IPS DF 4.7 (cell line): Measurements from ENCODE around the gene DCP1B.

ENCODE experiments used
- DNase-seq: peaks from one replicate; pipeline ENCODE4 v3.0.0-alpha.2; 2013; ENCODE audit warnings: low spot score; ENCODE audit errors: extremely low read depth

The DCP1B gene

DNA sequence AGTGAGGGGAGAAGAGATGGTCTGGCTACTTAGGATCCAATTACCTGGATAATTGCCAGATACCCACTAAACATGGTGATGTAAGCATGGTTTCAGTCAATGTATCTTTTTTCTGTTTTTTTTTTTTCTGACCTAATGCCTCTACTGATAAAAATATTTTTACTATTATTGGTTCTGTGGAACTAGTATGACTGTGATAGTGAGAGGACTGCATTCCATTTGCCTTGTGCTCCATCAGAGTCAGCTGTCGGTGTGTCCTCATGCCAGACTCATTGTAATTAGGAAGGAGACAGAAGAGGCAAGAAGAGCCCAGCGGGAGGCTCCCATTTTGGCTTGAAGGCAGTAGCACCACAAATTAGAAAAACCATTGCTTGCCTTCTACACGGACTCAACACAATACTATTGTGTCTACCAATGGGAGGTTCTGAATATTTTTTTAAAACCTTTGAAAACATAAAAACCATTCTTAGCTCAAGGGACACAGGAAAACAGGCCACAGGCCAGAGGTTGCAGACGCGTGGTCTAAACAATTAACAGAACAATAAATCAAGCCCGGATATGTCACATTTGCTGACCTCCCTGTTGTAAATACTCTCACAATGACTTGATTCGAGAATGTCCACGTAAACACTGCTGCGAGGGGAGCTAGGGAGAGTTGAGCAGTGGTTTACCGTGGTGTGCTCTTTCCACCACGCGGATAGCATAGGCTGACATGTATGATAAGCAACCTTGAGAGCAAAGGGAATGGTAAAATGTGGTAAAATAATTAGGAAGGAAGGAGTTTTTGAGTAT lies 13.5 kb upstream of the DCP1B start:
- DNase-seq = no peak

GRCh38 chr12:2016862-2017545 lies 12.7 kb upstream of the DCP1B start:
- DNase-seq = no peak

DNA sequence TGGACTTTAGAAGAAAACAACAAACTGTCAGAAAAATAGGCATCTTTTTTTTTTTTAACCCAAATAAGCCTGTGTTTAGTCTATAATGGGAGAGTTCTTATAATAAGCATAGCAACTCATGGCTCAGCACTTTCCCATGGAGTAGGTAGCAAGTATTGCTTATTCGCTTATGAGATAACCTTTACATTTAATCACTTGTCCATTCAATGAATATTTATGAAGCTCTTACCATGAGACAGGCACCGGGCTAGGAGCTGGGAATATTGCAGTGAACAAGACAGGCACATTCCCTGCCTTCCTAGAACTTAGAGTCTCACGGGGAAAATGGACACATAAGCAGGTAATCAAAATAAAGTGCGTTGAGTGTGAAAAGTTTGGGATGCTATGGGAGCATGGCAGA lies 10.0 kb upstream of the DCP1B start:
- no peak for DNase-seq

DNA sequence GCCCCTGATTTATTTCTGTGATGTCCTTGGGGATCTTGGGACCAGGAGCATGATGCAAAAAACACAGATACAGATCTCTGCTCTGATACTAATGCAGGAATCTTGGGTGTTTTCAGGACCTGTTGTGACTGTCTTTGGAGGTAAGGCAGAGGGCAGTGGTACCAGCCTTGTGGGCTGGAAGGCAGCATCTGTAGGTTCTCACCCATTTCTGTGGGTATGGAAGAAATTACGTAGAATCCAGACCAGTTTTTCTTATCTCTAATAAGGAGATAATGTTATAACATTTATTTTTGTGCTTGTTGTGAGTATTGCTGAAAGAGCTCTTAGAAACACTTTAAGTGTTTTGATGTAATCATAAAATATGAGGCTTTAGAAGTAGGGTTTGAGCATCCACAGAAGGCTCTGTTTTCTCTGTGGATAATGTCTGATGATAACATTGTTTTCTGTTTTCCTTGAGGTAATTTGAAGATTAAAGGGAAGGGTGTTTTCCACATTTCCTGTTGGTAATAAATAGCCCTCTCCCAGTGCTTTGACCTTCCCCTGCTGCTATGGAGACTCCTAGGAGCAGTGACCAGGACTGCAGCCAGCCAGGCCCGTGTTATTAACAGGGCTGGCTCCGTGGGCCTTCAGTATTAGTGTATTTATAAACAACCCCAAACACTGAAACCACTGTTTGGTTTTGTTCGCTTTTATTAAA lies 9.4 kb upstream of the DCP1B start:
- DNase-seq = no peak

- DNase-seq = no peak
These were observed 8.8 kb upstream of the DCP1B start for GRCh38 chr12:2013086-2013485.

- no peak for DNase-seq
These were observed 7.7 kb upstream of the DCP1B start for GRCh38 chr12:2011643-2012607.

DNA sequence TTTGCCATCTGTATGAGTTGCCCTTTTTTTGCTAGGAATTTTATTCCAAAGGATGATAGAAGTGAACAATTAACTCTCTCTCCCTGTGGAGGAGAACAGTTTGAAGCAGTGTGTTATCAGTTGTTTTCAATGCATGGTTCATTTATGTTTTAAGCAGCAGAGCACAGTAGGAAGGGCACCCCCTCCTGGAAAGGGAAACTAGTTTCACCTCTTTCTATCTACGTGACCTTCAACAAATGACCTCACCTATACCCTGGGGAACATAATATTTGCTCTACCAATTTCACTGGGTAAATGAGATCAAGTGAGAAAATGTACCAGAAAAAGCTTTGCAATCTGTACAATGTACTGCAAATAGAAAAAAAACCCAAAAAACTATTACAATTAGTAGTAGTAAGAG lies 5.4 kb upstream of the DCP1B start:
- DNase-seq = no peak

DNA sequence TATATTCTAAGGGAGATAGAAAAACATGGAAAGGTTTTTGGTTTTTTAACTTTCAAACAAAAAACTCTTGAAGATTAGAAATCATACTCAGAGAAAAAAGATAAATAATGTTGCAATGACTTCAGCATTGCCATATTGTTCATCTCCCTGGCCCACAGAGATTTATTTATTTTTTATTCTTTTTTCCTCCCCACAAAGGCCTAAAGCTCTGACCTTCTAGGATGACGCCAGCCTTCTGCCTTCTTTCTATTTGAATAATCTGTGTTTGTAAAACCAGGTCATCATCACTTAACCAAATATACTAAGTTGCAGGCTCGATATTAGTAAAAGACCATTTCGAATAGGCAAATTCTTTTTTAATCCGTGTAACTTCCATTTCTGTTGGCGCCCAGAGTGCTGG lies 4.4 kb upstream of the DCP1B start:
- DNase-seq = no peak

- DNase-seq = no peak
These were observed 563 bp downstream of the DCP1B start for GRCh38 chr12:2003676-2004112.

DNA sequence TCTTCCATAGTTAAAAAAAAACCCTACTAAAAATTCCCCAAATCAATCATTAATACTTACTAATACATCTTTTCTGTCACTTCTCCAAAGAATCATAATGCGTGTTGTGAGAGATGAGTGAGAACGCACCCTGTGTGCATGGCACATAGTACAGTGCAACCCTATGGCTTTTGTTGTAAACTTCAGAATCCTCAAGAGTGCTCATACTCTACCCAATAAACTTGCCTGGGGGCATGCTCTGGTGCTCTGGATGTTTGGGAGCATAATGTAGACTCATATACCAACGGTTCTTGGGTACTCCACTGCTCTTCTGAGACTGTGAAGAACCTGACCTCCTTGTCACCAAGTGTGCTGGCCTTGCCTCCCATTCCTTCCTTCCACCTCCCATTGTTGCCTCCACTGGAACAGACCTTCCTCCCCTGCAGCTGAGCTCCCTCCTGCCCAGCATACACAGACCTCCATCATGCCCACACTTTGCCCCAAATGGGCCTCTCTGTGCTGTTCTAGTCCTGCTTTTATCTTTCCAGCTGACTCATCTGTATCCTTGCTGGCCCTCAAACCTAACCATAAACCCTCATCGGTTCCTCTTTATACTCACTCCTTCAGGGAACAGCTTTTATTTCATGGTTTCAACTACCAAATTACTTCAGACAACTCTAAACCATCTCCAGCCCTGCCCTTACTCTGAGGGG lies 8.9 kb downstream of the DCP1B start:
- DNase-seq = no peak

GRCh38 chr12:1994429-1995143 lies 9.7 kb downstream of the DCP1B start:
- no peak for DNase-seq

DNA sequence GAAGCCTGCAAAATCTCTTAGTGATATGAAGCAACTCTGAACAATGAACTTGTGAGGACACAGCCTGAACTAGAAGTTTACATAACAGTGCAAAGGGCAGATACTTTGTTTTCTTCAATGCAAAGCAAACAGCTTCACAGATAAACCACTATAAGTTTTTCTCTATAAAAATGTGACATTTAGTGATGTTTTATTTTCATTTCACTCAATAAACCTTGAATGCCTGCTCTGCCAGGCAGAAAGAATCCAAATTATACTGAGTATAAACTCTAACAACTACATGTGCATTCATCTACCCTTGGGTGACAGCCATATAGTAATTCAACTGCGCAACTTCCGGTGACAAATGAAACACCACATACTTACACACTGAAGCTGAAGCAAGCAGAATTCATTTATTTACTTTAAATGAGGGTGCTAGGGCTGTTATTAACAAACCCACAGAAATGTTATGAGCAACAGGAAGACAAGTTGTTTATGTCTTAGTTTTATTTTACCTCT lies 10.3 kb downstream of the DCP1B start:
- no peak for DNase-seq

- DNase-seq = no peak
These were observed 10.9 kb downstream of the DCP1B start for GRCh38 chr12:1993341-1993740.

DNA sequence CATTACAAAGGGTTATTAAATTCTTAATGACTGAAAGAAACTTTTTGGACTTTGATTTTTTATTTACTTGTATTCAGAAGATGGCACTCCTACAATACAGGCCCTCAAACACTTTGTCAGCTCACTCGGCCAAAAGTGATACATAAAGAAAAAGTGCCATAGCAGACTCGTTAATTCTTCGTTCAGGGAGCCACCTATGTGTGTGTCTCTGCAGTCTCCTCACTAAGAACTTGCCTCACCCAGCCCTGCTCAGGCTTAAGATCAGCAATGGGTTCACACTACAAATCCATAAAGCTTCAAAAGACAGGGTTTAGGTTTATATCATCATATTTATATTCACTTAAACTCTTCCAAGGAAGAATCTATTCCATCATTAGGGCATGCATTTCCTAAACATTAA lies 11.5 kb downstream of the DCP1B start:
- DNase-seq = no peak

DNA sequence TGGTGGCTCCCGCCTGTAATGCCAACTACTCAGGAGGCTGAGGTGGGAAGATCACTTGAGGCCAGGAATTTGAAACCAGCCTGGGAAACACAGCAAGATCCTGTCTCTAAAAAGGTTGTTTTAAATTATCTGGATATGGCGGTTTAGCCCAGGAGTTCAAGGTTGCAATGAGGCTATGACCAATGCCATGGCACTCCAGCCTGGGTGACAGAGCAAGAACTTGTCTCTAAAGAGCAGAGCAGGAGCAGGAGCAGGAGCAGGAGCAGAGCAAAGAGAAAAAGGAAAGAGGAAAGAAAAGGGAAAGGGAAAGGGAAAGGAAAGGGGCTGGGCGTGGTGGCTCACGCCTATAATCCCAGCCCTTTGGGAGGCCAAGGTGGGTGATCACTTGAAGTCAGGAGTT lies 15.1 kb downstream of the DCP1B start:
- DNase-seq = no peak

- no peak for DNase-seq
These were observed 19.5 kb downstream of the DCP1B start for GRCh38 chr12:1984759-1985158.

GRCh38 chr12:1980282-1980681 lies 24.0 kb downstream of the DCP1B start:
- DNase-seq = no peak

DNA sequence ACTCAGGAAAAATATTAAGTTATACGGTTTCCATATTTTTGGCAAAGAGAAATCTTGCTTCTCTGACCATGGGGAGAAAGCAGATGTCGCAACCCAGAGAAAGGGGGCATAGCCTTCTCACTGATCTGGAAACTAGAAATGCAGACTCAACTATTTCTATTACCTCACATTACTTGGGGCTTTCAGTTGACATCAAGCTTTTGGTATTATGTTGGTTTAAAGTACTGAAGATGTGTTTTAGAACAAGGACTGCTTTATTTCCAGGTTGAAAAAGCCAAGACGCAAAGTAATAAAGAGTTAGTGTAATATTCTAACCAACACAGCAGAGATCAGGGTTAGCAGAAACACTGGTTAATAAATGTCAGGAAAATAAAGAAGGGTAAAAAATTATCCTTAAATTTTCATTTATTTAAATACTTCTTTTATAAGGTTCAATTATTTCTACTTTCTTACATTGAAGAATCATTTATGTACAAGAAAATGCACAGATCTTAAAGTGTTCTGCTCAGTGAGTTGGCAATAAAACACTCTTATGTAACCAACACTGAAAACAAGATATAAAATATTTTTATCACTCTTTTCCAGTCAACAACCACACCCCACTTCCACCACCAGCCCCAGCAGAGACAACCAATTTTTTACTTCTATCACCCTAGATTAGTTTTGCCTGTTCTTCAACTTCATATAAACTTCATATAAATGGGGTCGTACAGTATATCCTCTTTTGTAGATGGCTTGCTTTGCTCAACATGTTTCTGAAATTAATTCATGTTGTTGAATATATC lies 26.0 kb downstream of the DCP1B start:
- no peak for DNase-seq

DNA sequence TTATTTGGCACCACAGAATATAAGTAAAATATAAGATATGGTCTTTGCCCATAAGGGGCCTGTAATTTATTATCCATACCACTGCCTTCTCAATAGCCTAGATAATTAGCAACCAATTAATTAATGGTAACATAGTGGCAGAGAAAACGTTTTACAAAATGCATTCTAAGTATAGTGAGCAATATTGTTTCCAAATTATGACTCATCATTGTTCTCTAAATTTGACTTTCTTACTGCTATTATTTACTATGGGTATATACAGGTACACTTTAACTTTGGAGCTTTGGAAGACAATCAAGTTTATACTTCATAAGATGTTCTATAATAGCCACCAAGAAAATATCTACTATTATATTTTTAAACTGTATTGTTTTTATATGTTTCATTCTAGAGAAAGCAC lies 26.7 kb downstream of the DCP1B start:
- DNase-seq = no peak
